Activated CD4-positive, alpha-beta memory T cell treated with anti-CD3 and anti-CD28 coated beads, Interleukin-2, amount 10 ng/mL, durations not matched to agents 7 days and 5 days (primary cell): ENCODE results near the gene SLC16A9. TPM values are rescaled to one million over a fixed set of nuclear protein-coding genes. Genes with fewer than 3 reads are reported as not detected.
"Not testable (repeated sequence)": the region's sequence is repeated elsewhere in the genome, so short reads cannot be mapped to it uniquely, and the experiment has no call there.

ENCODE experiments used
- CTCF ChIA-PET: fragments of 350-600 bp; sonication (Branson Sonifier 250); formaldehyde crosslinking; loops from one replicate; lab custom pipeline; 2021; ENCODE audit warnings: antibody characterized with exemption, inconsistent platforms; lab: Charles Lee
- POLR2A ChIA-PET: fragments of 350-600 bp; sonication (Branson Sonifier 250); formaldehyde crosslinking; loops from one replicate; lab custom pipeline; 2021; ENCODE audit warnings: antibody characterized with exemption; lab: Charles Lee
- DNase-seq: peaks from one replicate; pipeline ENCODE4 v3.0.0-alpha.2; 2020
- H3K27ac Mint-ChIP-seq: one replicate; pipeline ENCODE4 v1.8.0; 2021; ENCODE audit warnings: mild to moderate bottlenecking, mixed read lengths
- H3K27me3 Mint-ChIP-seq: one replicate; pipeline ENCODE4 v1.8.0; 2021; ENCODE audit warnings: mixed read lengths
- H3K36me3 Mint-ChIP-seq: one replicate; pipeline ENCODE4 v1.8.0; 2021; ENCODE audit warnings: low read depth, mixed read lengths
- H3K4me1 Mint-ChIP-seq: one replicate; pipeline ENCODE4 v1.8.0; 2021; ENCODE audit warnings: mixed read lengths
- H3K4me3 Mint-ChIP-seq: one replicate; pipeline ENCODE4 v1.8.0; 2021; ENCODE audit warnings: mild to moderate bottlenecking, mixed read lengths
- H3K9me3 Mint-ChIP-seq: one replicate; pipeline ENCODE4 v1.8.0; 2021; ENCODE audit warnings: mixed read lengths
- total RNA-seq, 2 experiments: library from RNA; stranded (reverse); gene quantifications; one replicate each; pipeline ENCODE4 v1.2.3, GENCODE V29; 2021

Gene SLC16A9
- total RNA-seq, 2 experiments from 2014 or later: 0.48 to 0.58 TPM

GRCh38 chr10:59736749-59737148 is 27.1 kb upstream of the SLC16A9 start:
- CTCF ChIA-PET: no interaction called here
- H3K27ac Mint-ChIP-seq: no peak overlapping the region
- no peak for DNase-seq
- H3K9me3 Mint-ChIP-seq: no peaks in the 10 kb centered on the region
- POLR2A ChIA-PET: no interaction called here
- H3K4me3 Mint-ChIP-seq: no peak overlapping the region
- peaks cover 4% of the 10 kb centered on the region for H3K4me1 Mint-ChIP-seq
- H3K27me3 Mint-ChIP-seq: peaks cover 12% of the 10 kb centered on the region
- H3K36me3 Mint-ChIP-seq: no peaks in the 10 kb centered on the region

GRCh38 chr10:59735296-59735695 is 25.6 kb upstream of the SLC16A9 start:
- peaks cover 4% of the 10 kb centered on the region for H3K4me1 Mint-ChIP-seq
- H3K27ac Mint-ChIP-seq: no peak overlapping the region
- ChIA-PET POLR2A (no interaction called here), CTCF (no interaction called here)
- no peaks in the 10 kb centered on the region for H3K36me3 Mint-ChIP-seq
- DNase-seq: no peak
- H3K27me3 Mint-ChIP-seq: peaks cover 13% of the 10 kb centered on the region
- no peaks in the 10 kb centered on the region for H3K9me3 Mint-ChIP-seq
- no peak overlapping the region for H3K4me3 Mint-ChIP-seq

GRCh38 chr10:59734014-59734462 is 24.4 kb upstream of the SLC16A9 start:
- H3K27ac Mint-ChIP-seq: no peak overlapping the region
- no peaks in the 10 kb centered on the region for H3K9me3 Mint-ChIP-seq
- ChIA-PET POLR2A (no interaction called here), CTCF (no interaction called here)
- H3K4me3 Mint-ChIP-seq: no peak overlapping the region
- DNase-seq: no peak
- H3K36me3 Mint-ChIP-seq: no peaks in the 10 kb centered on the region
- H3K4me1 Mint-ChIP-seq: peaks cover 4% of the 10 kb centered on the region
- H3K27me3 Mint-ChIP-seq: peaks cover 14% of the 10 kb centered on the region

- DNase-seq, CTCF ChIA-PET, H3K9me3 Mint-ChIP-seq, H3K4me3 Mint-ChIP-seq, H3K4me1 Mint-ChIP-seq, H3K27ac Mint-ChIP-seq, POLR2A ChIA-PET, H3K36me3 Mint-ChIP-seq: not testable (repeated sequence)
- H3K27me3 Mint-ChIP-seq: peaks cover 13% of the 10 kb centered on the region
These were observed 23.8 kb upstream of the SLC16A9 start for GRCh38 chr10:59733321-59734013.

- H3K36me3 Mint-ChIP-seq, DNase-seq, H3K4me1 Mint-ChIP-seq, POLR2A ChIA-PET, H3K27ac Mint-ChIP-seq, CTCF ChIA-PET, H3K9me3 Mint-ChIP-seq, H3K4me3 Mint-ChIP-seq: not testable (repeated sequence)
- H3K27me3 Mint-ChIP-seq: peaks cover 11% of the 10 kb centered on the region
These were observed 23.2 kb upstream of the SLC16A9 start for GRCh38 chr10:59732849-59733248.

- H3K4me1 Mint-ChIP-seq, H3K27ac Mint-ChIP-seq, H3K36me3 Mint-ChIP-seq, CTCF ChIA-PET, H3K9me3 Mint-ChIP-seq, POLR2A ChIA-PET, DNase-seq, H3K4me3 Mint-ChIP-seq, H3K27me3 Mint-ChIP-seq: not testable (repeated sequence)
These were observed 19.5 kb upstream of the SLC16A9 start for GRCh38 chr10:59729167-59729566.

GRCh38 chr10:59724098-59724938 is 14.7 kb upstream of the SLC16A9 start:
- Mint-ChIP-seq H3K27me3 (peaks cover 14% of the 10 kb centered on the region), H3K9me3 (no peaks in the 10 kb centered on the region), H3K4me1 (no peaks in the 10 kb centered on the region), H3K4me3 (no peak overlapping the region), H3K36me3 (no peaks in the 10 kb centered on the region), H3K27ac (no peak overlapping the region)
- DNase-seq: no peak
- ChIA-PET CTCF (no interaction called here), POLR2A (no interaction called here)

GRCh38 chr10:59720377-59720776 is 10.7 kb upstream of the SLC16A9 start:
- POLR2A ChIA-PET: no interaction called here
- H3K9me3 Mint-ChIP-seq: no peaks in the 10 kb centered on the region

GRCh38 chr10:59719374-59719773 is 9.7 kb upstream of the SLC16A9 start:
- Mint-ChIP-seq H3K4me1 (no peaks in the 10 kb centered on the region), H3K4me3 (no peak overlapping the region), H3K36me3 (no peaks in the 10 kb centered on the region), H3K9me3 (no peaks in the 10 kb centered on the region), H3K27me3 (peaks cover 31% of the 10 kb centered on the region), H3K27ac (no peak overlapping the region)
- DNase-seq: no peak
- POLR2A ChIA-PET: no interaction called here
- CTCF ChIA-PET: no interaction called here

More at GRCh38 chr10:59720377-59720776, 10.7 kb upstream of the SLC16A9 start:
- Mint-ChIP-seq H3K36me3 (no peaks in the 10 kb centered on the region), H3K27ac (no peak overlapping the region), H3K4me3 (no peak overlapping the region), H3K27me3 (peaks cover 26% of the 10 kb centered on the region), H3K4me1 (no peaks in the 10 kb centered on the region)
- DNase-seq: no peak
- CTCF ChIA-PET: no interaction called here

GRCh38 chr10:59718257-59718656 is 8.6 kb upstream of the SLC16A9 start:
- ChIA-PET CTCF (no interaction called here), POLR2A (no interaction called here)
- no peaks in the 10 kb centered on the region for H3K36me3 Mint-ChIP-seq
- DNase-seq: no peak
- H3K27me3 Mint-ChIP-seq: peaks cover 42% of the 10 kb centered on the region
- no peak overlapping the region for H3K27ac Mint-ChIP-seq
- H3K9me3 Mint-ChIP-seq: no peaks in the 10 kb centered on the region
- H3K4me3 Mint-ChIP-seq: no peak overlapping the region
- H3K4me1 Mint-ChIP-seq: no peaks in the 10 kb centered on the region

GRCh38 chr10:59713196-59713821 is 3.7 kb upstream of the SLC16A9 start:
- CTCF ChIA-PET: no interaction called here
- H3K4me3 Mint-ChIP-seq: no peak overlapping the region
- H3K4me1 Mint-ChIP-seq: peaks cover 5% of the 10 kb centered on the region
- H3K27ac Mint-ChIP-seq: no peak overlapping the region
- DNase-seq: no peak
- no peaks in the 10 kb centered on the region for H3K36me3 Mint-ChIP-seq
- peaks cover 65% of the 10 kb centered on the region for H3K27me3 Mint-ChIP-seq
- POLR2A ChIA-PET: no interaction called here
- no peaks in the 10 kb centered on the region for H3K9me3 Mint-ChIP-seq

- Mint-ChIP-seq H3K4me1 (peaks cover 7% of the 10 kb centered on the region), H3K36me3 (no peaks in the 10 kb centered on the region), H3K4me3 (no peak overlapping the region), H3K27ac (no peak overlapping the region), H3K9me3 (no peaks in the 10 kb centered on the region), H3K27me3 (peaks cover 70% of the 10 kb centered on the region)
- DNase-seq: no peak
- CTCF ChIA-PET: no interaction called here
- POLR2A ChIA-PET: no interaction called here
These were observed 2.3 kb upstream of the SLC16A9 start for GRCh38 chr10:59711871-59712494.
